Hematopoietic multipotent progenitor cell treated with erythropoietin and hydrocortisone succinate and interleukin-3 and kit ligand, for 17 days (in vitro differentiated cells): Measurements from ENCODE around the gene PHGDH.
"Not testable (repeated sequence)": the region's sequence is repeated elsewhere in the genome, so short reads cannot be mapped to it uniquely, and the experiment has no call there.

ENCODE experiments used
- DNase-seq: peaks from one replicate; pipeline ENCODE4 v3.0.0-alpha.2; 2015; ENCODE audit warnings: low spot score

The PHGDH gene

GRCh38 chr1:119711804-119712341, at the start of gene PHGDH:
Gene PHGDH (plus strand): TSS chr1:119711934. CDS start chr1:119712023, 89 bp downstream.
- no peak for DNase-seq

- DNase-seq: no peak
Observed at GRCh38 chr1:119662034-119662437, 49.7 kb upstream of the PHGDH start.

- DNase-seq: no peak
Observed at GRCh38 chr1:119664067-119664466, 47.7 kb upstream of the PHGDH start.

- no peak for DNase-seq
Observed at GRCh38 chr1:119667173-119667572, 44.6 kb upstream of the PHGDH start.

- DNase-seq: no peak
Observed at GRCh38 chr1:119670898-119671297, 40.8 kb upstream of the PHGDH start.

GRCh38 chr1:119673171-119673940, 38.4 kb upstream of the PHGDH start:
- DNase-seq: no peak

GRCh38 chr1:119674111-119674526, 37.6 kb upstream of the PHGDH start:
- no peak for DNase-seq

- peak; percentile 39 for DNase-seq
Observed at GRCh38 chr1:119674835-119675289, 36.9 kb upstream of the PHGDH start.

GRCh38 chr1:119675349-119676345, 36.1 kb upstream of the PHGDH start:
- DNase-seq: peak; percentile 69

- no peak for DNase-seq
Observed at GRCh38 chr1:119676571-119677206, 35.0 kb upstream of the PHGDH start.

- no peak for DNase-seq
Observed at GRCh38 chr1:119679223-119679622, 32.5 kb upstream of the PHGDH start.

GRCh38 chr1:119680193-119680592, 31.5 kb upstream of the PHGDH start:
- DNase-seq: no peak

GRCh38 chr1:119680723-119681122, 31.0 kb upstream of the PHGDH start:
- no peak for DNase-seq

GRCh38 chr1:119681560-119681959, 30.2 kb upstream of the PHGDH start:
- no peak for DNase-seq

GRCh38 chr1:119682141-119682540, 29.6 kb upstream of the PHGDH start:
- no peak for DNase-seq

GRCh38 chr1:119683893-119684292, 27.8 kb upstream of the PHGDH start:
- no peak for DNase-seq

- no peak for DNase-seq
Observed at GRCh38 chr1:119686661-119687060, 25.1 kb upstream of the PHGDH start.

GRCh38 chr1:119687434-119688079, 24.2 kb upstream of the PHGDH start:
- DNase-seq: no peak

- no peak for DNase-seq
Observed at GRCh38 chr1:119688810-119689209, 22.9 kb upstream of the PHGDH start.

- DNase-seq: no peak
Observed at GRCh38 chr1:119689511-119689910, 22.2 kb upstream of the PHGDH start.

GRCh38 chr1:119696863-119697262, 14.9 kb upstream of the PHGDH start:
- not testable (repeated sequence) for DNase-seq
